B cell (primary cell): ENCODE results near the gene ARL6IP5.

Experiments
- EZH2 ChIP-seq: IDR thresholded peaks from 2 replicates; pipeline ENCODE4 v1.6.1; 2012; ENCODE audit warnings: borderline replicate concordance, low read depth, mild to moderate bottlenecking, moderate library complexity, low read length; ENCODE audit not compliant: insufficient read depth, poor library complexity, severe bottlenecking
- TF ChIP-seq, protein P1 (sequence below): fragments of 200-600 bp; IDR thresholded peaks from one replicate; pipeline ENCODE4 v1.8.0; 2022; ENCODE audit warnings: antibody characterized with exemption, mild to moderate bottlenecking

DNA sequence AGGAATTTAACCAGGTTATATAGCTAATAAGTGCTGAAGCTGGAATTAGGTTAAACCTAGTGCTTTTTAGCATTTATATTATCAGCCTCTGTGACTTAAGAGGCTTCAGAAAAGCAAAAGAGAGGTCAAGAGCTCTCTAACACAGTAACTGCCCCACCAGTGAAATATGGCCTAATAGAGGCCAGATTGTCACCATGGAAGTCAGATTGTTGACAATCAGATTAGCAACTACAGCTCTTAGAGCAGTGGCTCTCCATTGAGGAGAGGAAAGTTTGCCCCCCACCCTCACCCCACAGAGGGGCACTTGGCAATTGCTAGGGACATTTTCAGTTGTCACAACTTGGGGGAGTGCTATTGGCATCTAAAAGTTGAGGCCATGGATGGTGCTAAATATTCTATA lies 61.0 kb downstream of the ARL6IP5 start:
- no peak for TF ChIP-seq EZH2
- TF ChIP-seq, protein P1, sequence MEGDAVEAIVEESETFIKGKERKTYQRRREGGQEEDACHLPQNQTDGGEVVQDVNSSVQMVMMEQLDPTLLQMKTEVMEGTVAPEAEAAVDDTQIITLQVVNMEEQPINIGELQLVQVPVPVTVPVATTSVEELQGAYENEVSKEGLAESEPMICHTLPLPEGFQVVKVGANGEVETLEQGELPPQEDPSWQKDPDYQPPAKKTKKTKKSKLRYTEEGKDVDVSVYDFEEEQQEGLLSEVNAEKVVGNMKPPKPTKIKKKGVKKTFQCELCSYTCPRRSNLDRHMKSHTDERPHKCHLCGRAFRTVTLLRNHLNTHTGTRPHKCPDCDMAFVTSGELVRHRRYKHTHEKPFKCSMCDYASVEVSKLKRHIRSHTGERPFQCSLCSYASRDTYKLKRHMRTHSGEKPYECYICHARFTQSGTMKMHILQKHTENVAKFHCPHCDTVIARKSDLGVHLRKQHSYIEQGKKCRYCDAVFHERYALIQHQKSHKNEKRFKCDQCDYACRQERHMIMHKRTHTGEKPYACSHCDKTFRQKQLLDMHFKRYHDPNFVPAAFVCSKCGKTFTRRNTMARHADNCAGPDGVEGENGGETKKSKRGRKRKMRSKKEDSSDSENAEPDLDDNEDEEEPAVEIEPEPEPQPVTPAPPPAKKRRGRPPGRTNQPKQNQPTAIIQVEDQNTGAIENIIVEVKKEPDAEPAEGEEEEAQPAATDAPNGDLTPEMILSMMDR, result no peak
